Measurements from ENCODE around the gene FES. TPM values are rescaled to one million over a fixed set of nuclear protein-coding genes. Genes with fewer than 3 reads are reported as not detected.

Gene FES
- total and polyA plus RNA-seq, 2 of the 13 experiments (the other 11 are each of a cell fraction or from before 2014, with no cell fraction given), result 4.0 to 9.5 TPM

GRCh38 chr15:90893175-90894090 lies 9.1 kb downstream of the FES start (continued):
- TF ChIP-seq, protein P1, sequence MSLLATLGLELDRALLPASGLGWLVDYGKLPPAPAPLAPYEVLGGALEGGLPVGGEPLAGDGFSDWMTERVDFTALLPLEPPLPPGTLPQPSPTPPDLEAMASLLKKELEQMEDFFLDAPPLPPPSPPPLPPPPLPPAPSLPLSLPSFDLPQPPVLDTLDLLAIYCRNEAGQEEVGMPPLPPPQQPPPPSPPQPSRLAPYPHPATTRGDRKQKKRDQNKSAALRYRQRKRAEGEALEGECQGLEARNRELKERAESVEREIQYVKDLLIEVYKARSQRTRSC (CRISPR knock-in tag; IDR thresholded peaks at IDR 0.05; ENCODE audit: low read depth), result no peak
- TF ChIP-seq ZSCAN21 (CRISPR knock-in tag; IDR thresholded peaks at IDR 0.05; ENCODE audit: borderline replicate concordance) (0 out of 2 replicates have a peak, but pooled peaks have one; percentile 20), ONECUT2 (CRISPR knock-in tag; IDR thresholded peaks at IDR 0.05) (no peak), MBD4 (IDR thresholded peaks at IDR 0.05; ENCODE audit: borderline replicate concordance, low read length) (no peak), BCLAF1 (IDR thresholded peaks at IDR 0.05) (no peak), ZMYM4 (CRISPR knock-in tag; IDR thresholded peaks at IDR 0.05) (peak; percentile 97), HOXA7 (CRISPR knock-in tag; IDR thresholded peaks at IDR 0.05) (no peak), ZNF780A (CRISPR knock-in tag; IDR thresholded peaks at IDR 0.05) (no peak), THYN1 (CRISPR knock-in tag; IDR thresholded peaks at IDR 0.05; ENCODE audit: borderline replicate concordance, low read depth) (no peak), KLF6 (CRISPR knock-in tag; IDR thresholded peaks at IDR 0.05) (no peak), ETV5 (CRISPR knock-in tag; IDR thresholded peaks at IDR 0.05; ENCODE audit: borderline replicate concordance) (no peak), REPIN1 (CRISPR knock-in tag; IDR thresholded peaks at IDR 0.05; ENCODE audit: borderline replicate concordance, low read depth) (0 out of 2 replicates have a peak, but pooled peaks have one; percentile 35), ELF4 (CRISPR knock-in tag; IDR thresholded peaks at IDR 0.05; ENCODE audit: borderline replicate concordance) (no peak), SSRP1 (CRISPR knock-in tag; IDR thresholded peaks at IDR 0.05) (no peak), RBFOX2 (IDR thresholded peaks at IDR 0.05; ENCODE audit: low read depth, low read length) (peak; percentile 57), ISL2 (CRISPR knock-in tag; IDR thresholded peaks at IDR 0.05) (peak; percentile 33; the same call in 1 of the 2 replicates), PCBP2 (optimal IDR thresholded peaks at IDR 0.05; ENCODE audit: low read depth, low read length, poor library complexity, severe bottlenecking) (no peak), GLMP (CRISPR knock-in tag; IDR thresholded peaks at IDR 0.05; ENCODE audit: borderline replicate concordance) (no peak), ZNF800 (CRISPR knock-in tag; IDR thresholded peaks at IDR 0.05) (no peak)
- TF ChIP-seq, protein P2, sequence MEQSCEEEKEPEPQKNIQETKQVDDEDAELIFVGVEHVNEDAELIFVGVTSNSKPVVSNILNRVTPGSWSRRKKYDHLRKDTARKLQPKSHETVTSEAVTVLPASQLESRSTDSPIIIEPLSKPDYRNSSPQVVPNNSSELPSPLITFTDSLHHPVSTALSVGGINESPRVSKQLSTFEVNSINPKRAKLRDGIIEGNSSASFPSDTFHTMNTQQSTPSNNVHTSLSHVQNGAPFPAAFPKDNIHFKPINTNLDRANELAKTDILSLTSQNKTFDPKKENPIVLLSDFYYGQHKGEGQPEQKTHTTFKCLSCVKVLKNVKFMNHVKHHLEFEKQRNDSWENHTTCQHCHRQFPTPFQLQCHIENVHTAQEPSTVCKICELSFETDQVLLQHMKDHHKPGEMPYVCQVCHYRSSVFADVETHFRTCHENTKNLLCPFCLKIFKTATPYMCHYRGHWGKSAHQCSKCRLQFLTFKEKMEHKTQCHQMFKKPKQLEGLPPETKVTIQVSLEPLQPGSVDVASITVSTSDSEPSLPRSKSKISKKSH (CRISPR knock-in tag; IDR thresholded peaks at IDR 0.05; ENCODE audit: borderline replicate concordance), result no peak

Measured in HepG2 (cell line).